ENCODE data around the gene EML6.

Gene EML6

GRCh38 chr2:54723131-54723995 lies at the start of gene EML6:
EML6 (plus strand) TSS chr2:54723662; CDS start chr2:54725062, 1,400 bp downstream.
- Mint-ChIP-seq H3K27ac (peak within 1 kb of the TSS; percentile 86), H3K9me3 (no peaks in the 10 kb centered on the region), H3K4me1 (peaks cover 24% of the 10 kb centered on the region), H3K4me3 (peak within 1 kb of the TSS; percentile 96), H3K36me3 (no peaks in the 10 kb centered on the region), H3K27me3 (no peaks in the 10 kb centered on the region)
- ATAC-seq = peak; percentile 98

- H3K9me3 Mint-ChIP-seq = no peaks in the 10 kb centered on the region
- H3K4me1 Mint-ChIP-seq = peaks cover 57% of the 10 kb centered on the region
- H3K36me3 Mint-ChIP-seq = peaks cover 9% of the 10 kb centered on the region
- H3K4me3 Mint-ChIP-seq = no peak overlapping the region
- H3K27ac Mint-ChIP-seq = peak overlapping the region; percentile 94
- H3K27me3 Mint-ChIP-seq = peaks cover 5% of the 10 kb centered on the region
- ATAC-seq = no peak
These were observed 48.2 kb upstream of the EML6 start for GRCh38 chr2:54675281-54675680.

DNA sequence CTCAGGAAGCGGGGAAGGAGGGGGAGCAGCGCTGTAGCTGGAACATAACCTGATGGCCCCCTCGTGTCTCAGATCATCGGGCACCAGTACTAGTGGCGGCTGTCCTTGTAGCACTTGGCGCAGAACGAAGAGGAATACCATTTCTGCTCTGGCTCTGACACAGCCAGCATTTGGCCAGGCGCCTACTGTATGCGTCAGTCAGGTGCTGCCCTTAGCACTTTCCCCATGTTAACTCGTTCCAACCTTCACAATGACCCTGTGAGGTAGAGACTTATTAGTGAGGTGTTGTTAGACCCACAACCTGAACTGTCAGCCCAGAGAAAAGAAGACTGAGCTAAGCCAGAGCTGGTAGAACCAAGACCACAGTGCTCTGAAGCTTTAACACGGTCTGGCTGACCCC lies 47.7 kb upstream of the EML6 start:
- ATAC-seq = no peak
- Mint-ChIP-seq H3K4me3 (no peak overlapping the region), H3K27me3 (peaks cover 9% of the 10 kb centered on the region), H3K4me1 (peaks cover 60% of the 10 kb centered on the region), H3K9me3 (no peaks in the 10 kb centered on the region), H3K27ac (peak overlapping the region; percentile 94), H3K36me3 (peaks cover 5% of the 10 kb centered on the region)

- Mint-ChIP-seq H3K27ac (no peak overlapping the region), H3K4me3 (no peak overlapping the region), H3K36me3 (no peaks in the 10 kb centered on the region), H3K4me1 (peaks cover 67% of the 10 kb centered on the region), H3K9me3 (peaks cover 3% of the 10 kb centered on the region), H3K27me3 (peaks cover 9% of the 10 kb centered on the region)
- no peak for ATAC-seq
These were observed 46.8 kb upstream of the EML6 start for GRCh38 chr2:54676656-54677055.

GRCh38 chr2:54677476-54678265 lies 45.8 kb upstream of the EML6 start:
- ATAC-seq = no peak
- H3K27me3 Mint-ChIP-seq = peaks cover 9% of the 10 kb centered on the region
- H3K4me1 Mint-ChIP-seq = peaks cover 64% of the 10 kb centered on the region
- H3K4me3 Mint-ChIP-seq = no peak overlapping the region
- no peak overlapping the region for H3K27ac Mint-ChIP-seq
- no peaks in the 10 kb centered on the region for H3K36me3 Mint-ChIP-seq
- peaks cover 5% of the 10 kb centered on the region for H3K9me3 Mint-ChIP-seq

DNA sequence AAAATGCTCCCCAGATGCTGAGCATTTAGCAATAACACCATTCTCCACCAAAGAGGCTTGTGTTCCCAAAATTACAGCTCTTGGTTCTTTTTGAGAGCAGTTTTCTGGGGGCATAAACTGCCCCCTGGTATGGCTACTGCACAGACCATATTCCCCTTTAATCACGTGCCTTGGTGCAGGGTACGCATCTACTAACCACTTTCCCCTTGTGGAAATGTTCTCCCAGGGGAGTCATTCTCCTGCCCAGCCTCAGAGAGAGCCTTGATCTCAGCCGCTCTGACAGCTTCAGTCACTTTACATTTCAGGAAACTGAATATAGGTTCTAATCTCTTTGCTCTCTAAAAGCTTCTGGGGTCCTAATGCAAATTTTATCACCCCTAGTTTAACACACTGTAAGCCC lies 44.7 kb upstream of the EML6 start:
- peak overlapping the region; percentile 79 for H3K27ac Mint-ChIP-seq
- ATAC-seq = no peak
- peaks cover 5% of the 10 kb centered on the region for H3K9me3 Mint-ChIP-seq
- H3K36me3 Mint-ChIP-seq = no peaks in the 10 kb centered on the region
- H3K4me1 Mint-ChIP-seq = peaks cover 54% of the 10 kb centered on the region
- no peak overlapping the region for H3K4me3 Mint-ChIP-seq
- peaks cover 9% of the 10 kb centered on the region for H3K27me3 Mint-ChIP-seq

DNA sequence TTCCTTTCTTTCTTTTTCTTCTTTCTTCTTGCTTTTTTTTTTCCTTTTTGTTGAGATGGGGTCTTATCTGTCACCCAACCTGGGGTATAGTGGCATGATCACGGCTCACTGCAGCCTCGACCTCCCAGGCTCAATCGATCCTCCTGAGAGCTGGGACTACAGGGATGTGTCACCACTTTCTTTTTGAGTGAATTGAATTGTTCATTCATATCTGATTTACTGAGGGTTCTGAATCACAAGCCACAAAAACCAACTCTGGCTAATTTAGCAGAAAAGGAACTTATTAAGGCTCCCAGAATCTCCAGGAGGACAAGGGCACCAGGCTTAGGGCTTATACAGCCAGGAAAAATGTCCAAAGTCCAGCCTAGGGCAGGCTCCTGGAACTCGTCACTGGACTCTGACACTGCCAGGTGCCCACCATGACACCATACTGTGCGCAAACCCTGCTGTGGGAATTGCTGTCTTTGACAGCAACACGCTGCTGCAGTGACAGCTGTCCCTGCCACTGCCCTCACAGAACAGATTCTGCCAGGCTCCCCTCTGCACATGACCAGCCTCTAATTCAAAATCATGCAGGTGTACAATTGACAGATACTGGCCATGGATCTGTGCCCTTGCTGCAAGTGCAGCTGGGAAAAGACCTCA lies 42.9 kb upstream of the EML6 start:
- H3K27me3 Mint-ChIP-seq = peaks cover 16% of the 10 kb centered on the region
- peaks cover 5% of the 10 kb centered on the region for H3K9me3 Mint-ChIP-seq
- H3K4me3 Mint-ChIP-seq = peak overlapping the region; percentile 75
- peaks cover 44% of the 10 kb centered on the region for H3K4me1 Mint-ChIP-seq
- peak overlapping the region; percentile 79 for H3K27ac Mint-ChIP-seq
- ATAC-seq = peak; percentile 88
- H3K36me3 Mint-ChIP-seq = no peaks in the 10 kb centered on the region

DNA sequence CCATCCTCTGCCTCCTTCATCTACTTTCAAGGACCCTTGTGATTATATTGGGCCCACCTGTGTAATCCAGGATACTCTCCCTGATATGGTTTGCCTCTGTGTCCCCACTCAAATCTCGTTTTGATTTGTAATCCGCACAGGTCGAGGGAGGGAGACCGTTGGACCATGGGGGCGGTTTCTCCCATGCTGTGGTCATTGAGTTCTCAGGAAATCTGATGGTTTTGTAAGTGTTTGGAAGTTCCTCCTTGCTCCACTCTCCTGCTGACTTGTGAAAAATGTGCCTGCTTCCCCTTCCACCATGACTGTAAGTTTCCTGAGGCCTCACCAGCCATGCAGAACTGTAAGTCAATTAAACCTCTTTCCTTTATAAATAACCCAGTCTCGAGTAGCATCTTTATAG lies 42.0 kb upstream of the EML6 start:
- Mint-ChIP-seq H3K9me3 (peaks cover 5% of the 10 kb centered on the region), H3K36me3 (no peaks in the 10 kb centered on the region), H3K27me3 (peaks cover 20% of the 10 kb centered on the region), H3K4me1 (peaks cover 44% of the 10 kb centered on the region), H3K4me3 (no peak overlapping the region), H3K27ac (no peak overlapping the region)
- no peak for ATAC-seq

- Mint-ChIP-seq H3K27ac (no peak overlapping the region), H3K4me1 (peaks cover 29% of the 10 kb centered on the region), H3K9me3 (peaks cover 5% of the 10 kb centered on the region), H3K4me3 (no peak overlapping the region), H3K36me3 (no peaks in the 10 kb centered on the region), H3K27me3 (peaks cover 20% of the 10 kb centered on the region)
- ATAC-seq = no peak
These were observed 39.9 kb upstream of the EML6 start for GRCh38 chr2:54683596-54683995.

DNA sequence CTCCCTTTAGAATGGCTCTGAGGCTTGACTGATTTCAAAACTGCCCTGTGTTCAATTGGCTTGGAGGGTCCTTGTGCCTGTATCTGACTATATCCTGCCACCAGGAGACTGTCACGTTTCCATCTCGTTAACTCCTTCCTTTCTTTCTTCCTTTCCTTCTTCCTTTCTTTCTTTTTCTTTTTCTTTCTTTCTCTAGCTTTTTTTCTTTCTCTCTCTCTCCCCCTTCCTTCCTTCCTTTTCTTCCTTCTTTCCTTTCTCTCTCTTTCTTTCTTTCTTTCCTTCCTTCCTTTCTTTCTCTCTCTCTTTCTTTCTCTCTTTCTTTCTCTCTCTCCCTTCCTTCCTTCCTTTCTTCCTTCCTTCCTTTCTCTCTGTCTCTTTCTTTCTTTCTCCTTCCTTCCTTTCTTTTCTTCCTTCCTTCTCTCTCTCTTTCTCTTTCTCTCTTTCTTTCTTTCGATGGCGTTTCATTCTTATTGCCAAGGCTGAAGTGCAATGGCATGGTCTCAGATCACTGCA lies 38.1 kb upstream of the EML6 start:
- Mint-ChIP-seq H3K9me3 (peaks cover 5% of the 10 kb centered on the region), H3K4me3 (no peak overlapping the region), H3K27me3 (peaks cover 26% of the 10 kb centered on the region), H3K27ac (no peak overlapping the region), H3K4me1 (peaks cover 12% of the 10 kb centered on the region), H3K36me3 (no peaks in the 10 kb centered on the region)
- ATAC-seq = no peak

DNA sequence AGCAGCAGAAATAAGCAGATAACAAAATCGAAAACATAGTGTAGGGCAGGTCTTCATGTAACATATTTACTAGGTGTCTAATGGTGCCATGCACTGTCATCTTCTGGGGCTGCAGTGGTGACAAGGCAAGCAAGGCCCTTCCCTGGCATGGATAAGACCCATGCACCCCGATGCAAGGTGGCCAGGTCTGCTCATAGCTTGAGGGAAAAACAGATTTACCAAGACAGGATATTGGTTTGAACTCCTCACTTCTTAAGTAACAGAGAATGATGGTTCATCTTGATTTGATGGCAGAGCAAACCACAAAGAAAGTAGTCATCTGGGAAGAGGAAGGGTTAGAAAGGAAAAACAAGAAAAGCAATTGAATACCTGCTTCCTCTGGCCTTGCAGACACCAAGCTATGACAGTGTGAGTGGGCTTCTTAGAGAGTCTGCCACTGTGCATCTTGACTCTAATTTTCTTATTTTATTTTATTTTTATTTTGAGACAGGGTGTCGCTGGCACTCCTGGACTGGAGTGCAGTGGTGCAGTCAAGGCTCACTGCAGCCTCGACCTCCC lies 35.8 kb upstream of the EML6 start:
- Mint-ChIP-seq H3K27ac (no peak overlapping the region), H3K4me3 (no peak overlapping the region), H3K4me1 (no peaks in the 10 kb centered on the region), H3K9me3 (no peaks in the 10 kb centered on the region), H3K27me3 (peaks cover 22% of the 10 kb centered on the region), H3K36me3 (no peaks in the 10 kb centered on the region)
- ATAC-seq = no peak

- no peak for ATAC-seq
- Mint-ChIP-seq H3K27ac (no peak overlapping the region), H3K4me3 (no peak overlapping the region), H3K27me3 (peaks cover 12% of the 10 kb centered on the region), H3K9me3 (no peaks in the 10 kb centered on the region), H3K36me3 (no peaks in the 10 kb centered on the region), H3K4me1 (no peaks in the 10 kb centered on the region)
These were observed 31.9 kb upstream of the EML6 start for GRCh38 chr2:54691445-54692135.

DNA sequence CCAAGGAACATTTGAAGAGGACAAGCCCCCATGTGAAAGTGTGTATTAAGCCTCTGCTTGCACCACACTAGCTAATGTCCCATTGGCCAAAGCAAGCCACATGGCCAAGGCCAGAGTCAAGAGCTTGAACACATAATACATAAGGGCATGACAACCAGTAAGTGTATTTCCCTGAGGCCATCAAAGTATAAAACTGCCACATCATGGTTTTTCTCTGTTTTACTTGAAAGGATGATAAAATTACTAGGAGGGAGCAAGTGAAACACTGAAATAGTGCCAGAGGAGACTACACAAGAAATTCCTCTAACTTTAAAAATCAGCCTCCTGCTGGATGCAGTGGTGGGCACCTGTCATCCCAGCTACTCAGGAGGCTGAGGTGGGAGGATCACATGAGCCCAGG lies 30.9 kb upstream of the EML6 start:
- H3K27ac Mint-ChIP-seq = no peak overlapping the region
- no peak for ATAC-seq
- no peak overlapping the region for H3K4me3 Mint-ChIP-seq
- H3K27me3 Mint-ChIP-seq = peaks cover 12% of the 10 kb centered on the region
- H3K36me3 Mint-ChIP-seq = no peaks in the 10 kb centered on the region
- H3K9me3 Mint-ChIP-seq = no peaks in the 10 kb centered on the region
- H3K4me1 Mint-ChIP-seq = no peaks in the 10 kb centered on the region

GRCh38 chr2:54695378-54695777 lies 28.1 kb upstream of the EML6 start:
- Mint-ChIP-seq H3K27me3 (no peaks in the 10 kb centered on the region), H3K4me1 (no peaks in the 10 kb centered on the region), H3K36me3 (no peaks in the 10 kb centered on the region), H3K9me3 (no peaks in the 10 kb centered on the region), H3K4me3 (no peak overlapping the region), H3K27ac (no peak overlapping the region)
- ATAC-seq = no peak
